Daoy (cell line): ENCODE results near the gene PROC. TPM values are rescaled to one million over a fixed set of nuclear protein-coding genes. Genes with fewer than 3 reads are reported as not detected.

Experiments
- DNase-seq: peaks from one replicate; pipeline ENCODE4 v3.0.0-alpha.2; 2015; ENCODE audit warnings: low read depth
- total RNA-seq: library from RNA; depleted of rRNA; stranded (reverse); fragments of >200 nt; shearing (Covaris generic); gene quantifications from 2 replicates; pipeline ENCODE4 v1.2.3, GENCODE V29; 2014; rRNA removed

The PROC gene
- total RNA-seq, result not detected in 2 replicates

DNA sequence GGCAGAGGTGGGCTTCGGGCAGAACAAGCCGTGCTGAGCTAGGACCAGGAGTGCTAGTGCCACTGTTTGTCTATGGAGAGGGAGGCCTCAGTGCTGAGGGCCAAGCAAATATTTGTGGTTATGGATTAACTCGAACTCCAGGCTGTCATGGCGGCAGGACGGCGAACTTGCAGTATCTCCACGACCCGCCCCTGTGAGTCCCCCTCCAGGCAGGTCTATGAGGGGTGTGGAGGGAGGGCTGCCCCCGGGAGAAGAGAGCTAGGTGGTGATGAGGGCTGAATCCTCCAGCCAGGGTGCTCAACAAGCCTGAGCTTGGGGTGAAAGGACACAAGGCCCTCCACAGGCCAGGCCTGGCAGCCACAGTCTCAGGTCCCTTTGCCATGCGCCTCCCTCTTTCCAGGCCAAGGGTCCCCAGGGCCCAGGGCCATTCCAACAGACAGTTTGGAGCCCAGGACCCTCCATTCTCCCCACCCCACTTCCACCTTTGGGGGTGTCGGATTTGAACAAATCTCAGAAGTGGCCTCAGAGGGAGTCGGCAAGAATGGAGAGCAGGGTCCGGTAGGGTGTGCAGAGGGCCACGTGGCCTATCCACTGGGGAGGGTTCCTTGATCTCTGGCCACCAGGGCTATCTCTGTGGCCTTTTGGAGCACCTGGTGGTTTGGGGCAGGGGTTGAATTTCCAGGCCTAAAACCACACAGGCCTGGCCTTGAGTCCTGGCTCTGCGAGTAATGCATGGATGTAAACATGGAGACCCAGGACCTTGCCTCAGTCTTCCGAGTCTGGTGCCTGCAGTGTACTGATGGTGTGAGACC, at the start of gene PROC:
PROC (plus strand) TSS at position 128 of the 812 bp plus-strand sequence. CDS start 1,516 bp downstream, outside the sequence.
- no peak for DNase-seq

DNA sequence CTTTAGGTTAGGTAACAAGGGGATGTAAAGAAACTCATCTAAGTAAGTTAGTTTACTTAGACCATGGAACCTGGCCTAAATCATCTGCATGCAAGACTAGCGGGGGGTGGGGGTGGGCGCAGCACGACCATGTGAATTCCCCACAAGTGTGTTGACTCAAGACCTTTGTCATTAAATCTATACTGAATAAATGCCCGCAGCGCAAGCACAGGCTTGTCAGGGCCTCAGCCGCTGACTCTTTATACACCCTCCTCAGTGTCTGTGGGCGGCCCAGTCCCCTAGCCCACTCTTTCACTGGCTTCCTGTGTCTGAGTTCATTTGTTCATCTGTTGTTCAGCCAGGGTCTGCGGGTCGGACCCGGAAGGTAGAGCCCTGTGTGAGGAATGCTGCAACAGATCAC, 48.2 kb upstream of the PROC start:
- DNase-seq, result no peak

DNA sequence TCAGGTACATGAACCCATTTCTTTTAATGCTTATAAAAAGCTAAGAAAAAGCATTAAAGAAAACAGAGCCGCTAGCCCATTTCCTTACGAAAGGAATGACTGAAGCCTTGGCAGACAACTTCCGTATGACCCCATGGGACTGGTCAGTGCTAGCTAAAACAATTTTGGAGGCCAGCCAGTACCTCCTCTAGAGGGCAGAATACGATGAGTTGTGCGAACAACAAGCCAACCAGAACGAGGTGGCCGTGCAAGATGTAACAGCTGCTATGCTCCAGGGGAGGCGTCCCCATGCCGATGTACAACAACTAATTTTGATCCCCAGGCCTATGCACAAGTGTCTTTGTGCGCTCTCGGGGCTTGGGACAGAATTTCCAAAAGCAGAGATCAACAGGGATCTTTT, 47.2 kb upstream of the PROC start:
- DNase-seq, result no peak

DNA sequence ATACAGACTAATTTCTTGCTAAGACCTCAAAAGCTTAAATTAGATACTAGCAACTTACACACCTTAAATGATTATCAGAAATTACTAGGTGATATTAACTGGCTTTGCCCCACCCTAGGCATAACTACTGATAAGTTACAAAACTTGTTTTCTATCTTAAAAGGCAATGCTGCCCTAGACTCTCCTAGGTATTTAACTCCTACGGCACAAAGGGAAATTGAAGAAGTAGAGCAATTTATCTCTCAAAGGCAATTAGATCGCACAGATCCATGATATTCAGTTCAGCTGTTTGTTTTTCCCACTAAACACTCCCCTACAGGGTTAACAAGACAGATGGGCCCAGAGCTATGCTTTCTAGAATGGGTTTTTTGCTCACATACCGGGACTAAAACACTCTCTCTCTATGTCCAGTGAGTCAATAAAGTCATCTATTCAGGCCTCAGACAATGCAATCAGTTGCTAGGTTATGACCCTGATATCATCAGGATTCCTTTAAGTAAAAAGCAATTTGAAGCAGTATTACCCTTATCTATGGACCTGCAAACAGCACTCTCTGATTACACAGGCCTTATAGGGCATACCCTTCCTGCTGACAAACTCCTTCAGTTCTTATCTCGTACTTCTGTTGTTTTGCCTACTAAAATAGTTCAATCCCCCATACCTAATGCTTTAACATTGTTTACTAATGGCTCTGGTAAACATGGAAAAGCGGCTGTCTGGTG, 44.7 kb upstream of the PROC start:
- no peak for DNase-seq

DNA sequence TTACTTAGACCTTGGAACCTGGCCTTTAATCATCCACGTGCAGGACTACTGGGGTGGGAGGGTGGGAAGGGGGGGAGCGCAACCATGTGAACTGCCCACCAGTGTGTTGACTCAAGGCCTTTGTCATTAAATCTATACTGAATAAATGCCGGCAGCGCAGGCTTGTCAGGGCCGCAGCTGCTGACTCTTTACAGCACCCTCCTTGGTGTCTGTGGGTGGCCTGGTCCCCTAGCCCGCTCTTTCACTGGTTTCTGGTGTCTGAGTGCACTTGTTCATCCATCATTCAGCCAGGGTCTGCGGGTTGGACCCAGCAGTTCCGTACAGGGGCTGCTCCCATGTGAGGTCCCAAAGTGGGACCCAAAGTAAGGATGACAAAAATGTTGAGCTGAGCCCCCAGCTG, 42.0 kb upstream of the PROC start:
- no peak for DNase-seq

DNA sequence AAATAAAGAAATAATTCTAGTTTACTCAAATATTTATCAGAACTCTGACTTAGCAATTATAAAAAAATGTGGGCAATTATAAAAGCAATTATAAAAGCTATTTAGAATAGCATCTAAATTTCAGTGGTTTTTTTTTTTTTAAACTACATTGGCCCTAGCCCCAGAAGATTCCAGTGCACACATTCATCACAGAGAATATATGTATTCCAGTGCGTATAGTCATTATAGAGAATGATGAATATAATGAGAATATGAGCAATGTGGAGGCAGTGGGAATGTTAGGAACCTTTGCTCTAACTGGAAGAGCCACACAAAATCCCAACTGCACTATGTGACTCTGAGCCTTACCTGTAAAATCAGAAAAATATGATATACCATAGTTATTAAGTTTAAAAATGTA, 41.0 kb upstream of the PROC start:
- no peak for DNase-seq

DNA sequence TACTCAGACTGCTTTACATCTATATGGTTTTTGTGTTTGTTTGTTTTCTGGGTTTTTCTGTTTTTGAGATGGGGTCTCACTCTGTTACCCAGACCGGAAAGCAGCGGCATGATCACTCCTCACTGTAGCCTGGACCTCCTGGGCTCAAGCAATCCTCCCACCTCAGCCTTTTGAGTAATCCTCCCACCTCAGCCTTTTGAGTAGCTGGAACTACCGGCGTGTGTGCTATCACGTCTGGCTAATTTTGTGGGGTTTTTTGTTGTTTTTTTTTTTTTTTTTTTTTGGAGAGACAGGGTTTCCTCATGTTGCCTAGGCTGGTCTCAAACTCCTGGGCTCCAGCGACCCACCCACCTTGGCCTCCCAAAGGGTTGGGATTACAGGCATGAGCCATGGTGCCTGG, 39.5 kb upstream of the PROC start:
- DNase-seq, result no peak

DNA sequence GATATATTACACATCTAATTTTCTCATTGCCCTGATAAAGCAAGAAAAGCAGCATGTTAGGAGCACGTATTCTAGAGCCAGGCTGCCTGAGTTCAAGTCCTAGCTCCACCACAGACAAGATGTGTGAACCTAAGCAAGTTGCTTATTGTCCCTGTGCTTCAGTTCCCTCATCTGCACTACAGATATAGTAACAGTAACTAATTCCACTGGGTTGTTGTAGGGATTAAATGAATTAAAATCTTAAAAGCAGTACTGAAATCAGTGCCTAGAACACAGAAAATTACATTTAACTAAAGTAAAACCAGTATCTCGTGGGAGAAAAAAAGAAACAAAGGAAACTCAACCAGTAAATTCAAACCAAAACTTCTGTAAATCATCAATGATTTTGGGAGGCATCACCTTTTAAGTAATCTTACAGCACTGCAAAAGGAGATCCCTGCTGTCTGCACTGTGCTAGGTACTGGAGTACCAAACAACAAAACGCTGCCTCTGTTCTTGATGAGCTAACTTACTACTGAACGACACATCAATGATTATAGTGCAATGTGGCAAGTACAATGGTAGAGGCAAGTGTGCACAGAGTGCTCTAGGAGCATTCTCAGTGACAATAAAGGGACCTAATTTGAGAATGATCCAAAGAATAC, 38.4 kb upstream of the PROC start:
- no peak for DNase-seq

DNA sequence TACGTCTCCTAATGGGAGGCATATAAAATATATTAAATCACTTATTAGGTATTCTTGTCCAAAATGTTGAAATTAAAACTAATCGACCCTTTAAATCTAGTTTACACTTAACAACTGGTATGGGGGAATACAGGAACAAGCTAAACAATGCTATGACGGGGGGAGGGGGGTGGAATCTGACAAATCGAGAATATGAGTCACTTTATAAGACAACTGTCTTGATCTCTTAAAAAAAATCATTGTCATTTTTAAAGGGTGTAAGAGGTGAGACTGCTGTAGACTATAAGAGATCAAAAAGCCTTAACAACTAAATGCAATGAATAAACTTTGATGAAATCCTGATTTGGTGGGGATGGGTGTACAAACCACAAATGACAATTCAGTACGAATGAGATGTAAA, 36.5 kb upstream of the PROC start:
- DNase-seq, result no peak

DNA sequence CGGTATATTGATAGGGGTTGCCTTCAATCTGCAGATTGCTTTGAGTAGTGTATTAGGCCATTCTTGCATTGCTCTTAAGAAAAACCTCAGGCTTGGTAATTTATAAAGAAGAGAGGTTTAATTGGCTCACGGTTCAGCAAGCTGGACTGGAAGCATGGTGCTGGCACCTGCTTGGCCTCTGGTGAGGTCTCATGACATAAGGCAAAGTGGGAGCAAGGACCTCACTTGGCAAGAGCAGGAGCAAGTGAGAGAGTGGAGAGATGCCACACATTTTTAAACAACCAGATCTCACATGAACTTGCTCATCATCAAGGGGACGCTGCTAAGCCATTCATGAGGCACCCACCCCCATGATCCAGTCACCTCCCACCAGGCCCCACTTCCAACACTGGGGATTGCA, 35.4 kb upstream of the PROC start:
- DNase-seq, result no peak

DNA sequence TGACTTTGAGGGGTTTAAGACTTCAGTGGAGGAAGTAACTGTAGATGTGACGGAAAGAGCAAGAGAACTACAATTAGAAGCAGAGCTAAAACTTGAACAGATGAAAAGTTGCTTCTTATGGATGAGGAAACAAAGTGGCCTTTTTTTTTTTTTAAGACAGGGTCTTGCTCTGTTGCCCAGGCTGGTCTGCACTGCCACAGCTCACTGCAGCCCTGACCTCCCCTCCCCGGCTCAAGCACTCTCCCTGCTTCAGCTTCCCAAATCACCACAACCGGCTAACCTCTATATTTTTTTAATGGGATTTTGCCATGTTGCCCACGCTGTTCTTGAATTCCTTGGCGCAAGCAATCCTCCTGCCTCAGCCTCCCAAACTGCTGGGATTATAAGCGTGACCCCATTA, 33.7 kb upstream of the PROC start:
- DNase-seq, result no peak

DNA sequence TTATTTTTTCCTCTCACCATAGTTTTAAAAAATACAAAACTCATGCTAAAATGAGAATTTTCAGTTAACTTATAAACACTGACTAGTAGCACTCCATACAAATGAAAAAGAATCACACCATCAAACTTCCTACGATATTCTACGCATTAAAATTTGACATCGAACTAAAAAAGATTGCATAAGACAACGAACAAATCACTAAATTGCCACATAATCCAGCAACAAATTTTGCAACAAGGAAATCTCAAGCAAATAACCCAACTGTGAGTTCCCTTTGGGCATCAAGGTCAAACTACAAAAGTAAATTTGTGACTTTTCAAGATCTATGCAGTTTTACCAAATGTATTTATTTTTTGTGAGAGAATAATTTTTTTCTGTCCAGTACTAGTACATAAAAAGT, 32.0 kb upstream of the PROC start:
- no peak for DNase-seq

DNA sequence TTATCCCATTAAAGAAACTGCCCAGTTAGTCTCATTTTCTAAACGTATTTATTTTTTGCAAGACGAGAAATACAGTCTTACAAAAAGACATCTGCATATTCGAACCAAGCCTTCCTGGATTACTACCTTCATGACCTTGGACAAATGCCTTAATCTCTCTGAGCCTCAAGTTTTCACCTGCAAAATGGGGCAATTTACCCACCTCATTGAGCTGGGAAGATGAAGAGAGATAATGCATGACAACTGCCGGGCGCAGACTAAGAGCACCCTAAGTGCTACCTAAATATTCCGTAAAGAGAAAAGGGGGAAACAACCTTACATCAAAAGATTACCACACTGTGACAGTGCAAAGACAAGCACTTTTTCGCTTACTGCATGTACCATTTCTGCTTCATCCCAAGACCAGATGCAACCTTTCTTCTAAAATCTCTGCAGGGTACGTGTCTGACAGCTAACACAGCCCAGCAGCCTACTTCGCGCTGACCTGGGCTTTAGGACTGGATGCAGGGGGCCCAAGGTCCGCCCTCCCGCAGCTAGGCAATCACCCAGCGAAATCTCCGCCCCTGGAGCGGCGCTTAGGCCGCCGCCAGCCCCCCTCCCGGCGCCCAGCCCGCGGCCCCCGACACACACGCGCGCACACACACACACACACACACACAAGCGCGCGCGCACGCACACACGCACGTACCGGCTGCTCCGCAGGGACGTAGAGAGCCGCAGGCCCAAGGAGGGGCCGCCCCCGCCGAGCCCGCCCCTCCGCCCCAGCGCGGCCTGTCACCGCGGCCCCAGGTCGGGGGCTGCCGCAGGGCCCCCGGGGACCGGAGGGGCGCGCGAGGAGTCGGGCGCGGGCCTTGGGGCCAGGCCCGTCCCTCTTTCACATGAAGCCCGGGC, 31.2 kb upstream of the PROC start:
- DNase-seq, result peak; percentile 87

DNA sequence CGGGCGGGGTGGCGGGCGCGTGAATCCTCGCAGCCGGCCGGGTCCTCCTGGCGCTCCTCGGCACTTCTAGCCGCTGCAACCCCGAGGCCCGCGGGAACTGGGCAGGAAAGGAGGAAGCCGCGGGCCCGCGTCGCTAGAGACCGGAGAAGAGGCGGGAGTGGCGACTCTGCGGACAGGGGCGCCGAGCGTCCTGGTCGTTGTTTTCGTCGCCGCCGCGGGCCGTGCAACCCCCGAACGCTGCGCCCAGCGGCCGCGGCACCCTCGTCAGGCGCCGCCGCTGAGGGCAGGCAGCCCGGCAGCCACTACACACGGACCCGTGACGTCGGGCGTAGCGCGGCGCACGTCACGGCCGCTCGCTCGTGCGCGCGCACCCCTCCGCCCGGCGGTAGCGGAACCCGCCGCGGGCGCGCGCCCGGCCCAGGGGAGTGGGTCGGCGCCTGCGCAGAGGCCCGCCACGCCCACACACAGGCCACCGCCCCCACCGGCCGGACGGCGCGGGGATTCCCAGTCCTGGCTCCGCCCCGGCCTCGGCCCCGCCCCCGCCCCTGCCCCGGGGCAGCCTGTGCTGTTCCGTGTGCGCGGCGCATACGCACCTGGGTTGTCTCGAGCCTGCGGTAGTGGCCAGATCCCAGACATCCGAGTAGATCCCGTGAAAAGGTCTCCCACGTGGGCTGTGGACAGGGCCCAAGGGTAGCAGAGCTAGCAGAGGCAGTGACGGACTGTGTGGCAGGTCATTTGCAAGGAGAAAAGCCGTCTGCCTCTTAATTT, 30.4 kb upstream of the PROC start, which contains the start of gene MAP3K2:
MAP3K2 (minus strand) TSS at position 321 of the 768 bp plus-strand sequence. CDS start 44,846 bp downstream, outside the sequence.
- DNase-seq, result peak; percentile 96

DNA sequence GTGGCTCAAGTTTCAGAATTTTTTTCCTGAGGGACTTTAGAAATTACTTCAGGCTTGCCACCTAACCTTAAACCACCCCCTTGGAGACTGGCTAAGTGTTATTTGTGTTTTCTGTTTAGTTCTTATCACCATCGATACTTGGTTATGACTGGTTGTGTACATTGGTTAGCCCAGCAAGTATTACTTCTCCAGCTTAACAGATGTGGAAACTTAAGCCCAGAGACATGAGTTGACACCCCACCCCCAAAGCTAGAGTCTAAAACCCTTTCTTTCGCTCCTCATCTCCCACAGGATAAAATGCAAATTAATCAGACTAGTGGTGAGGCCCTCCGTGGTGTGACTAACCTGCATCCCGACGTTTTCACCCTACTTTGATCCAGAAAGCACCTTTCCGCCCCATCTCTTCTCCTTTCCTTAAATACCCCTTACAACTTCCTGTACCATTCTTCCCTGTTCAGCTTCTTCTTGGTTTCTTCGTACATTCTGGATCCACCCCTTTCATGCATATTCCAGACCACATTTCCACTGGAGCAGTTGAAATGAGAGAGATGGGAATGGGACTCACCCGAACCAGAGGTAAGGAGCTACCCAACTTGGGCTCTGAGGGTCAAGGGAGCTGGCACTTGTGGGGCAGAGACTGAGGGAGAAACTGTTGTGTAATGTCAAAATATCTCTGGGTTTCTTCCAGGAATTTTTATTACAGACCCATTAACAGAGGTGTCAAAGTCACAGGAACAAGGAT, 29.6 kb upstream of the PROC start:
- peak; percentile 42 for DNase-seq

DNA sequence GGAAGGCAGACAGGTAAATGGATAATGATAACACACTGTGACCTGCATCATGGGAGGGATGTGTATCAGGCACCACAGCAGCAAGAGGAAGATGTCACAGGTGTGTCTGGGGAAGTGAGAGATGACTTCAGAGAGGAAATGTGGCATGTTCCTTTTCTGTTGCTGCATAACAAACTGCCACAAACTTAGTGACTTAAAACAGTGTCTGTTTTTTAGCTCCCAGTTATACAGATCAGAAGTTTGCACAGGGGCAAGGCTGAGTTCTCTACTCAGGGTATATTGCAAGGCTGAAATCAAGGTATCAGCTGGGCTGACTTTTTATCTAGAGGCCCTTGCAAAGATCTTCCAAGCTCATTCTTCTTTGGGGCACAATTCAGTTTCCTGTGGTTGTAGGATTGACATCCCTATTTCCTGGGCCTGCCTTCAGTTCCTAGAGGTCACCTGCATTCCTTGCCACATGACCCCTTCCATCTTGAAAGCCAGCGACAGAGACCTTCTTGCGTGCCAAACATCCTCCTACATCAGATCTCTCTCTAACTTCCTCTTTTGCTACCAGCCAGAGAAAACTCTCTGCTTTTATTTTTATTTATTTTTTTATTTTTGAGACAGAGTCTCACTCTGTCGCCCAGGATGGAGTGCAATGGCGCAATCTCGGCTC, 28.3 kb upstream of the PROC start:
- no peak for DNase-seq

DNA sequence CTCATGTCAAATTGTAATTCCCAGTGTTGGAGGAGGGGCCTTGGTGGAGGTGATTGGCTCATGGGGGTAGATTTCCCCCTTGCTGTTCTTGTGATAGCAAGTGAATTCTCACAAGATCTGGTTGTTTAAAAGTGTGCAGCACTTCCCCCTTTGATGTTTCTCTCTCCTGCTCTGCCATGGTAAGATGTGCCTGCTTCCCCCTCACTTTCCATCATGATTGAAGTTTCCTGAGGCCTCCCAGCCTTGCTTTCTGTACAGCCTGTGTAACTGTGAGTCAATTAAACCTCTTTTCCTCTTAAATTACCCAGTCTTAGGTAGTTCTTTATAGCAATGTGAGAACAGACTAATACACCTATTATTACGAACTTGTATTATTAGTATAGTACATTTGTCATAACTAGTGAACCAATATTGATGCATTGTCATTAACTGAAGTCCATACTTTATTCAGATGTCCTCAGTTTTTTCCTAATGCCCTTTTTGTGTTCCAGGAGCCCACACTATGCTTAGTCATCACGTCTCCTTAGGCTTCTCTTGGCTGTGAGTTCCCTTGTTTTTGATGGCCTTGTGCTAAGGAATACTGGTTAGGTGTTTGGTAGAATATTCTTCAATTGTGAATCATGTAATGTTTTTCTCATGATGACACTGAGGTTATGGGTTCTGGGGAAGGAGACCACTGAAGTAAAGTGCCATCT, 25.9 kb upstream of the PROC start:
- no peak for DNase-seq

DNA sequence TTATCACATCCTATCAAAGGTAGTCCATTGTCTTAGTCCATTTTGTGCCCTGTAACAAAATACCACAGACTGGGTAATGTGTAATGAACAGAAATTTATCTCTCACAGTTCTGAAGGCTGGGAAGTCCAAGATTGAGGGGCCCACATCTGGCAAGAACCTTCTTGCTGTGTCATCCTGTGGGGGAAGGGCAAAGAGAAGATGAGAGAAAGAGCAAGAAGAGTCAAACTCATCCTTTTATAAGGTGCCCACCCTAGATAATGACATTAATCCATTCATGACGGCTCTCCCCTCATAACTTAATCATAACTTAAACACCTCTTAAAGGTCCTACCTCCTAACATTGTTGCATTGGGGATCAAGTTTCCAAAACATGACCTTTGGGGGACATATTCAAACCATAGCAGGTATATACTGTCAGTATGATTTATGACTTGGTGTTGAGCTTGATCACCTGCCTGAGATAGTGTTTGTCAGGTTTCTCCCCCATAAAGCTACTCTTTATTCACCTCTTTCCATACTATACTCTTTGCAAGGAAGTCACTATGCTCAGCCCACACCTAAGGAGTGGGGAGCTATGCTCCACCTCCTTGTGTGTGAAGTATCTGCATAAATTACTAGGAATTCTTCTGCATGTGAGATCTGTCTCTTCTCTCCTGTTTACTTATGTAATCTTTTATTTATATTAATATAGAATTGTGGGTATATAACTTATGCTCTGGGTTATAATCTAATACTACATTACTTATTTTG, 25.2 kb upstream of the PROC start:
- DNase-seq, result no peak
